ENCODE measurements around the gene CA14. TPM values are rescaled to one million over a fixed set of nuclear protein-coding genes. Genes with fewer than 3 reads are reported as not detected.
A peak's percentile ranks its signal among the peaks of the same experiment; 100 is the strongest.

Gene CA14
- total RNA-seq, 2 experiments from 2014 or later, result not detected

DNA sequence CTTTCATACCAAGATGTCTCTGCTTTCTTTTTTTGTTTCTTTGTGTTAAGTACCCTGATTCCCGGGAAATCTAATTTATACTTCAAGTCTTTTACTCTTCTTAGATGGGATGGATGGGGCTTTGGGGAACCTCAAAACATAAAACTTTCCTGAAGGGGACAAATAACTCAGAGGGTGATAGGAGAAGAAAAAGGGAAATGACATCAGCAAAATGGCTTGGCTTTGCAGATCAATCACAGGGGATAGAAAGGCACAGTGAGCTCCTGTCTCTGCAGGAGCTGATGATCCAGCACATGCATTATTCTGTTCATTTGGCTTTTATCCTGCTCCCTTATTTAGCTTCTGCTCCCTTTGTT, 1.4 kb upstream of the CA14 start:
- no peak for DNase-seq
- H3K27me3 Mint-ChIP-seq, result peaks cover 40% of the 10 kb centered on the region

GRCh38 chr1:150256554-150257341, 826 bp upstream of the CA14 start:
- ATAC-seq (ENCODE audit: poor library complexity), result no peak
- H3K27me3 Mint-ChIP-seq, result peaks cover 40% of the 10 kb centered on the region
- POLR2A ChIA-PET, result interaction anchor here (0.7 to 3.5 kb wide), 5 partner anchors 12 to 260 kb away, joined by 3 to 14 read pairs (median 3); partner anchors contain the start of genes APH1A and CIART

More for the DNA sequence above, 1.4 kb upstream of the CA14 start:
- Histone ChIP-seq H3K9me3 (ENCODE audit: control insufficient read depth in 1 of 2, insufficient read depth in 1 of 2, low read length in 2 of 2) (no peaks in the 10 kb centered on the region), H3K4me3 (ENCODE audit: low read length) (peak overlapping the region; percentile 24), H3K27ac (ENCODE audit: low read depth in 1 of 2, low read length in 2 of 2) (no peak overlapping the region), H3K4me1 (ENCODE audit: insufficient read depth, low read length) (peaks cover 17% of the 10 kb centered on the region), H3K36me3 (ENCODE audit: insufficient read depth, low read length) (no peaks in the 10 kb centered on the region), H3K27me3 (ENCODE audit: control insufficient read depth in 1 of 2, insufficient read depth in 2 of 2, low read length in 2 of 2) (peaks cover 27 to 28% of the 10 kb centered on the region in 2 experiments)
- no peak overlapping the region for H3K27ac Mint-ChIP-seq
- ChIA-PET POLR2A (interaction anchor here (0.7 to 3.5 kb wide), 6 partner anchors 13 to 260 kb away, joined by 3 to 14 read pairs (median 3); partner anchors contain the start of genes APH1A and CIART), CTCF (interaction anchor here (0.6 to 2.3 kb wide), 24 partner anchors 10 to 276 kb away, joined by 3 to 28 read pairs (median 4); partner anchors contain the start of genes APH1A and CIART)
- no peaks in the 10 kb centered on the region for H3K36me3 Mint-ChIP-seq (ENCODE audit: low read depth)
- ATAC-seq (ENCODE audit: poor library complexity), result no peak
- intact Hi-C loops (cut with DNase I, micrococcal nuclease), result loop anchor here (1.0 to 10.0 kb wide), 6 partner anchors 25 to 719 kb away; partner anchors contain the start of genes CERS2 (in 1 of the 2) and PRPF3 (in 1 of the 2)
- no peaks in the 10 kb centered on the region for H3K9me3 Mint-ChIP-seq
- peaks cover 12% of the 10 kb centered on the region for H3K4me1 Mint-ChIP-seq (ENCODE audit: low read depth)
- no peak for TF ChIP-seq CTCF (IDR thresholded peaks at IDR 0.05)
- peak overlapping the region; percentile 36 for H3K4me3 Mint-ChIP-seq

More at GRCh38 chr1:150256554-150257341, 826 bp upstream of the CA14 start:
- DNase-seq, result no peak
- Histone ChIP-seq H3K9me3 (ENCODE audit: control insufficient read depth in 1 of 2, insufficient read depth in 1 of 2, low read length in 2 of 2) (no peaks in the 10 kb centered on the region), H3K27me3 (ENCODE audit: control insufficient read depth in 1 of 2, insufficient read depth in 2 of 2, low read length in 2 of 2) (peaks cover 27 to 28% of the 10 kb centered on the region in 2 experiments), H3K36me3 (ENCODE audit: insufficient read depth, low read length) (no peaks in the 10 kb centered on the region), H3K4me3 (ENCODE audit: low read length) (no peak overlapping the region), H3K27ac (ENCODE audit: low read depth in 1 of 2, low read length in 2 of 2) (no peak overlapping the region), H3K4me1 (ENCODE audit: insufficient read depth, low read length) (peaks cover 17% of the 10 kb centered on the region)
- Mint-ChIP-seq H3K36me3 (ENCODE audit: low read depth) (no peaks in the 10 kb centered on the region), H3K27ac (no peak overlapping the region), H3K4me1 (ENCODE audit: low read depth) (peaks cover 12% of the 10 kb centered on the region), H3K9me3 (no peaks in the 10 kb centered on the region), H3K4me3 (no peak overlapping the region)
- intact Hi-C loops (cut with DNase I, micrococcal nuclease), result loop anchor here (1.0 to 10.0 kb wide), 6 partner anchors 25 to 718 kb away; partner anchors contain the start of genes CERS2 (in 1 of the 2) and PRPF3 (in 1 of the 2)
- no peak for TF ChIP-seq CTCF (IDR thresholded peaks at IDR 0.05)
- CTCF ChIA-PET, result interaction anchor here (0.6 to 2.3 kb wide), 23 partner anchors 11 to 276 kb away, joined by 3 to 28 read pairs (median 4); partner anchors contain the start of genes APH1A and CIART

Measured in CD4-positive, alpha-beta T cell (primary cell).